Activated CD8-positive, alpha-beta memory T cell treated with anti-CD3 and anti-CD28 coated beads for 1 hour (primary cell): ENCODE measurements around the gene JAGN1.
"Not testable (repeated sequence)": the region's sequence is repeated elsewhere in the genome, so short reads cannot be mapped to it uniquely, and the experiment has no call there.

Source experiments
- DNase-seq, 2 donors: peaks; one replicate each; pipeline ENCODE4 v3.0.0-alpha.2; 2020; ENCODE audit warnings: low read depth in 1 of 2; ENCODE audit errors: extremely low read depth in 1 of 2

Gene JAGN1

DNA sequence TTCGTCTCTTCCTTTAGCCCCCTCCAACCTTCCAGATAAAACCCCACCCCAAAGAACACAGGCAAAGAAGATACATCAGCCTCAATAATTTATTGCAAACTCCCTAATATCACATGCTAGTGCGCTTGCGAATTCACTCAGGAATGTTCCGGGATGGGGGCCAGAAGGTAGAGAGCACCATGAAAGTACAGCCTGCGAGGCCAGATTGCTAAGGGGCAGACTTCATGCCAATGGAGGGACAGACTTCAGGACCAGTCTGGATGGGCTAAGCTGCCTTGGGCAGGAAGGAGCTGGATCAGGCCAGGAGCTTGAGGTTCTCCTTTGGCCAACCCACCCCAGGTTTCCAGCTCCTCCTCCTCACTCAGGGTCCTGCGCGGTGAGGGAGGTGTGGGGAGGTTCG, 23.8 kb upstream of the JAGN1 start:
- no peak for DNase-seq

DNA sequence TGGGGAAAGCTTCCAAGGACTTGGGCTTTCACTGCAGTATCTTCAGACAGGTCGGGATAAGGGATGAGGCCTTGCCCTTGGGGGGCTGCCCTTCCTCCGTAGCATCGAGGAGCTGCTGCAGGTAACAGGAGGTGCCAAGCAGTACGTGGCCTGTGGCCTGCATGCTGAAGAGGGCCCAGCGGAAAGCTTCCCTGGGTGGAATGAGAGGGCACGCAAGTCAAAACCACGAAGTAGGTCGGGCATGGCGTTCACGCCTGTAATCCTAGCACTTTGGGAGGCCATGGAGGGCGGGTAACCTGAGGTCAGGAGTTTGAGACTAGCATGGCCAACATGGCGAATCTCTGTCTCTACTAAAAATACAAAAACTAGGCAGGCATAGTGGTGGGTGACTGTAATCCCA, 23.3 kb upstream of the JAGN1 start:
- DNase-seq: no peak

- no peak for DNase-seq
Observed at GRCh38 chr3:9869955-9870354, 20.5 kb upstream of the JAGN1 start.

GRCh38 chr3:9870978-9871377, 19.4 kb upstream of the JAGN1 start:
- no peak for DNase-seq

GRCh38 chr3:9872067-9872466, 18.3 kb upstream of the JAGN1 start:
- DNase-seq: not testable (repeated sequence)

DNA sequence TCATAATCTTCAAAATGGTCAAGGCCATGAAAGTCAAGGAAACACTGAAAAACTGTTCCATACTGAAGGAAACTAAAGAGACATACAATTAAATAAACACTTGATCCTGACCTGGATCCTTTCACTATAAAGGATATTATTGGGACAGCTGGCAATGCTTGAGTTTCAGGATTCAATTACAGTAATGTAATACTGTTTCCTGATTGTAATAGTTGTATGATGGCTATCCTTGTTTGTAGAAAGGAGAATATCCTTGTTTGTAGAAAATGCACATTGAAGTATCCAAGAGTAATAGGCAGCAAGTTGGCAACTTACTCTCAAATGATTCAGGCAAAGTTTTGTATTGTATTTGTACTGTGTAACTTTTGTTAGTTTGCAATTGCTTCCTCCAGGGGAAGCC, 15.0 kb upstream of the JAGN1 start:
- no peak for DNase-seq

DNA sequence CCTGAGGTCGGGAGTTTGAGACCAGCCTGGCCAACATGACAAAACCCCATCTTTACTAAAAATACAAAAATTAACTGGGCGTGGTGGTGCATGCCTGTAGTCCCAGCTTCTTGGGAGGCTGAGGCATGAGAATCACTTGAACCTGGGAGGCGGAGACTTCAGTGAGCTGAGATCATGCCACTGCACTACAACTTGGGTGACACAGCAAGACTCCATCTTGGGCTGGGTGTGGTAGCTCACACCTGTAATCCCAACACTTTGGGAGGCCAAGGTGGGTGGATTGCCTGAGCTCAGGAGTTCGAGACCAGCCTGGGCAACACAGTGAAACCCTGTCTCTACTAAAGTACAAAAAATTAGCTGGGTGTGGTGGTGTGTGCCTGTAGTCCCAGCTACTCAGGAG, 14.2 kb upstream of the JAGN1 start:
- DNase-seq: not testable (repeated sequence)

DNA sequence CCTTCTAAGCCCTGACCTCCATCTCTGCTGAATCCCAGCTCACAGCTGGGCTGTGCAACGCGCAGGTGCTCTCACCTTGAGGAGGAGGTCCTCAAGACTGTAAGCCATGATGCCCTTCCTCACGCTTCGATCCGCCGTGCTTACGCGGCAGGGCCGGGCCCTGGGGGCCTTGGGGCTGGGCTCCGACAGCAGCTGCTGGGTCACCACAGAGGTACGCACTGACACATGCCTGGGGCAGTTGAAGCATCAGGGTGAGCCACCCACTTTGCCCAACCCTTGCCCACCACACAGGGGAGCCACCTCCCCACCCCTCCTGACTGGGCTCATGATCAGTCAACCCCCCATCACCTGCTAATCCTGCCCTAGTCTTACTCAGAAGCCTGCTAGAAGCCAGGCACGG, 13.4 kb upstream of the JAGN1 start:
- DNase-seq: no peak

- no peak for DNase-seq
Observed at GRCh38 chr3:9878700-9879099, 11.7 kb upstream of the JAGN1 start.

DNA sequence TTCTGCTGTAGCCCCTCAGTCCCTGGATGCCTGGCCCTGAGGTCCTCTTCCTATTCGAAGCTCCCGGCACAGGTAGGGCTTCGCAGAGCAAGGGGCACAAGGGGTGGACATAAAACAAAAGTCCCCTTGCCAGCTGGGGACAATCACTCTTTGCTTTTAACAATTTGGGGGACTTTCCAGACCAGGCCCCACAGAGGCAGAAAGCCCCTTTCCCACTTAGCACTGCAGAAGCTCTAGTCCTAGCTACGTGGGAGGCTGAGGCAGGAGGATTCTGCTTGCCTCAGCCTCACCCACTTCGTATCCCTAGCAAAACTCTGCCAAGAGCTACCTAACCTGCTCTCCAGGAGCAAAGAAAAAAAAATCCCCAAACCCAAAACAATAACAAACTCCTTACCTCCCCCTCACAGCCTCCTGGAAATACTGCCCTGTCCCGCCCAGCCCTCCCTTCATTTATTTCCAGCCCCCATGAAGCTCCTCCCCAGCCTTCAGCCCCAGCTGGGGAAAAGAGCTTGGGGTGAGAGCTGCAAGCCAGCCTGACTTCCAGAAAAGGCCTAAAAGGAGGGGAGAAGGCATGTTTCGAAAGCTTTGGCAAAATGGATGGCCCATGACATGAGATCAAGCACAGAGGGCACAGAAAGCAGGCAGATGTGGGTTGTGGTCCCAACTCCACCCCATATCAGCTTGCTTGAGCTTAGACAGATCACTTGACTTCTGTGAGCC, 10.4 kb upstream of the JAGN1 start, which contains the start of gene CIDEC:
TSS of gene CIDEC (minus strand) at position 424 of the 720 bp plus-strand sequence. CDS start 1,767 bp downstream, outside the sequence.
- no peak for DNase-seq

GRCh38 chr3:9881441-9881840, 9.0 kb upstream of the JAGN1 start:
- DNase-seq: no peak

DNA sequence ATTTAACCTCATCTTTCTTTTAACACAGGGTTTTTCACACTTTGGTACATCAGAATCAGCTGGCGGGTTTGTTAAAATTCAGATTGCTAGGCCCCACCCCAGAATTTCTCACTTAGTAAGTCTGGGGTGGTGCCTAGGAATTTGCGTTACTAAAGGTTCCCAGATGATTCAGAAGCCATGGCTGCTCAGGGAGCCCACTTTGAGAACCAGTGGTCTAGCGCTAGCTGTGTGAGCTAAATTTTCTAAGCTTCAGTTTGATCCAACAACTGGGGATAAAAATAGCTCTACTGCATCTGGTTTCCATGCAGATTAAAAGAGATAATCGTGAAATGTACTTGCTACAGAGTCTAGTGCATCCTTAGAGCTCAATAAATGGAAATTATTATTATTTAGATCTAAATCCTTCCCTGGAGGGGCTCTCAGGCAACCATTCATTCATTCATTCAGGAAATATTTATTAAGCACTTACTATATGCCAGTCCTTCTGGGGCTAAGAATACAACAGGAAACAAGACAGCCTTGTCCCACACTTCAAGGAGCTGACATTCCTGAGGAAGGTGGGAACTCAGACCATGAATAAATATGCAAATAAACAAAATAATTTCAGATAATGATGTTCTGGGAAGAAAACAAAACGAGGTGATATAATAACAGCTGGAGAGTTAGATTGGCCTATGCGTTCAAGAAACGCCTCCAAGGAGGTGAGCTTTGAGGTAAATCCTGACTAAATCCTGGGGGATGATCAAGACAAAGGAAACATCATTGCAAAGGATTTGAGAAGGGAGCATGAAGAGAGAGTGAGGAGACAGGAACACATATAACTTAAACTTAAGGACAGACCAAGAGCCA, 6.5 kb upstream of the JAGN1 start:
- DNase-seq: no peak

DNA sequence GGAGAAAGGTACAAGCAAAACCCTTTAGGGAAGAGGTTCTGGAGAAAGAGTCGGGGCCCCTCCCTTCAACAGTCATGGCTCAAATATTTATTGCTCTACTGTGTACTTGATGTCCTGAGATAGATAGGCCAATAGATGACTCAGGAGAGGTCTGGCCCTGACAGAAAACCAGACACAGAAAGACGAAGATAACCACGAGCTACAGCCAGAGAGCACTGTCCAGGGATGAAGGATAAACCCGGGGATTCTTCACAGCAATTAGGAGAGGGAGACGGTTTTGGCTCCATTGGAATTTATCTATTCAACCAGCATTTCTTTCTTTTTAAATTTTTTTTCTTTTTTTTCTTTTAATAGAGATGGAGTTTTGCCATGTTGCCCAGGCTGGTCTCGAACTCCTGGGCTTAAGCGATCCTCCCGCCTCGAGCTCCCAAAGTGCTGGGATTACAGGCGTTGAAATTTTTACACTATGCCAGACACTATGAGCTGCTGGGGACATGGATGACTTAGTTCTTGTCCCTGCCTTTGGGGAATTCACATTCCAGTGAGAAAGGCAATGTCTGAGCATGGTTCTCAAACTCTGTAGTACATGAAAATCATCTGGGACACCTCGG, 5.8 kb upstream of the JAGN1 start:
- DNase-seq: no peak

DNA sequence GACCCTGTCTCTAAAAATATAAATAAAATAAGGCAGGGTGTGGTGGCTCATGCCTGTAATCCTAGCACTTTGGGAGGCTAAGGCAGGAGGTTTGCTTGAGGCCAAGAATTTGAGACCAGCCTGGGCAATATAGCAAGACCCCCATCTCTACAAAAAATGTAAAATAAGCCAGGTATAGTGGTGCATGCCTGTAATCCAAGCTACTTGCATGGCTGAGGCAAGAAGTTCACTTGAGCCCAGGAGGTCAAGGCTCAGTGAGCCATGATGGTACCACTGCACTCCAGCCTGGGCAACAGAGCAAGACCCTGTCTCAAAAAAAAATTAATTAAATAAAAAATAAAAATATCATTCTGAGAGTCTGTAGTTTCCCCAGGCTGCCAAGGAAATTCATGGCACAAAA, 4.1 kb upstream of the JAGN1 start:
- DNase-seq: no peak

GRCh38 chr3:9887480-9887879, 2.9 kb upstream of the JAGN1 start:
- no peak for DNase-seq

GRCh38 chr3:9888540-9888939, 1.9 kb upstream of the JAGN1 start:
- no peak for DNase-seq

- DNase-seq: no peak
Observed at GRCh38 chr3:9889405-9889804, 1.0 kb upstream of the JAGN1 start.

GRCh38 chr3:9891072-9891622, 737 bp downstream of the JAGN1 start:
- DNase-seq: no peak

- no peak for DNase-seq
Observed at GRCh38 chr3:9893739-9894138, 3.3 kb downstream of the JAGN1 start.

GRCh38 chr3:9895715-9896114, 5.3 kb downstream of the JAGN1 start:
- DNase-seq: not testable (repeated sequence)

- DNase-seq: not testable (repeated sequence)
Observed at GRCh38 chr3:9896755-9897407, 6.5 kb downstream of the JAGN1 start.
